Vagina (tissue), 2 donors: ENCODE data around the gene CFAP97.

Experiments used
- POLR2A ChIP-seq, 2 donors: fragments of 450-650 bp; IDR thresholded peaks; one replicate each; pipeline ENCODE4 v1.6.1; 2017; ENCODE audit warnings: antibody characterized with exemption in 2 of 2, mild to moderate bottlenecking in 2 of 2, moderate library complexity in 2 of 2
- TF ChIP-seq, protein P1 (sequence below), 3 experiments: fragments of 450-650 bp in 2 of 3; fragments of 200-600 bp in 1 of 3; sonication (generic) in 1 of 3; IDR thresholded peaks; one replicate each; pipeline ENCODE4 v1.5.1; 2017 to 2019; ENCODE audit warnings: antibody characterized with exemption in 3 of 3, mild to moderate bottlenecking in 2 of 3, moderate library complexity in 2 of 3

- TF ChIP-seq, protein P1, sequence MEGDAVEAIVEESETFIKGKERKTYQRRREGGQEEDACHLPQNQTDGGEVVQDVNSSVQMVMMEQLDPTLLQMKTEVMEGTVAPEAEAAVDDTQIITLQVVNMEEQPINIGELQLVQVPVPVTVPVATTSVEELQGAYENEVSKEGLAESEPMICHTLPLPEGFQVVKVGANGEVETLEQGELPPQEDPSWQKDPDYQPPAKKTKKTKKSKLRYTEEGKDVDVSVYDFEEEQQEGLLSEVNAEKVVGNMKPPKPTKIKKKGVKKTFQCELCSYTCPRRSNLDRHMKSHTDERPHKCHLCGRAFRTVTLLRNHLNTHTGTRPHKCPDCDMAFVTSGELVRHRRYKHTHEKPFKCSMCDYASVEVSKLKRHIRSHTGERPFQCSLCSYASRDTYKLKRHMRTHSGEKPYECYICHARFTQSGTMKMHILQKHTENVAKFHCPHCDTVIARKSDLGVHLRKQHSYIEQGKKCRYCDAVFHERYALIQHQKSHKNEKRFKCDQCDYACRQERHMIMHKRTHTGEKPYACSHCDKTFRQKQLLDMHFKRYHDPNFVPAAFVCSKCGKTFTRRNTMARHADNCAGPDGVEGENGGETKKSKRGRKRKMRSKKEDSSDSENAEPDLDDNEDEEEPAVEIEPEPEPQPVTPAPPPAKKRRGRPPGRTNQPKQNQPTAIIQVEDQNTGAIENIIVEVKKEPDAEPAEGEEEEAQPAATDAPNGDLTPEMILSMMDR (IDR thresholded peaks at IDR 0.05) = no peak
- no peak for TF ChIP-seq POLR2A (IDR thresholded peaks at IDR 0.05)
Observed at GRCh38 chr4:185109736-185110135, 94.1 kb downstream of the CFAP97 start.
